ENCODE measurements around the gene LRRFIP1.

LRRFIP1 gene

DNA sequence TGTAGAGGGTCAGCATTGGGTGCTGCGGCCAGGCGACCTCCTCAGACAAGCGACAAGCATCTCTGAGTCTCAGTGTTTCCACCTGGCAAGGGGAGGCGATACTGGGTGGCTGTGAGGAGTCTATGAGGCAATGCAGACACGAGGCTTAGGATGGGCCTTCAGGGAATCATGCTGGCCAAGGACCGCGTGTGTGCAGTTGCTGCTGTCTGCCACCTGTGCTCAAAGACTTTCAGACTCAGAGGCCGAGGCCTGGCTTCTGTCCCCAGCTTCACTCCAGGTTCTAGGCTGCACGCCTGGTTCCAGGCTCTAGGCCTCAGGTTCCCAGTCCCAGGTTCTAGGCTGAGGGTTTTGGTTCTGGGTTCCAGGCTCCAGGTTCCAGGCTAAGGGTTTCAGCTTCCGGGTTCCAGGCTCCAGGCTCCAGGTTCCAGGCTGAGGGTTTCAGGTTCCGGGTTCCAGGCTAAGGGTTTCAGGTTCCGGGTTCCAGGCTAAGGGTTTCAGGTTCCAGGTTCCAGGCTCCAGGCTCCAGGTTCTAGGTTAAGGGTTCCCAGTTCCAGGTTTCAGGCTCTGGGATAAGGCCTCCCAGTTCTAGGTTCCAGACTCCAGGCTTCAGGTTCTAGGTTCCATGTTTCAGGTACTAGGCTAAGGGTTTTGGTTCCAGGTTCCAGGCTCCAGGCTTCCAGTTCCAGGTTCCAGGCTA is 14.8 kb downstream of the LRRFIP1 start:
- peak; percentile 8 for DNase-seq

DNA sequence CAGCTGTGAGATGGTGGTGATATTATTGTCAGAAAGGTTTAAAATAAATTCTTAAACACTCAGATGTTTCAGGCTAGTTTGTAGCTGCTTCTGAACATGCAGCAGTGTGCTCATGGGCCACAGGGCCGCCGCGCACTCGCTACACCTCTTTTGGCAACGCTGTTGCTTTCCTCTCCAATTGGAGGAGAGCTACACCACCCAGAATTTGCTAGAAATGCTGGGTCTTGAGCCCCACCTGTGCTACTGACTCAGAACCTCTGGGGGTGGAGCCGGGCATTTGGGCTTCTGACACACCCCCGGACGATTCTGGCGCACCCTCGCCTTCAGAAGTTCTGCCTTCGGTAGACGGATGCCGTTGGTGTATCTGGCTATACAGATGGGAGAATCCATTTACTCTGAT is 15.7 kb downstream of the LRRFIP1 start:
- DNase-seq, result no peak

DNA sequence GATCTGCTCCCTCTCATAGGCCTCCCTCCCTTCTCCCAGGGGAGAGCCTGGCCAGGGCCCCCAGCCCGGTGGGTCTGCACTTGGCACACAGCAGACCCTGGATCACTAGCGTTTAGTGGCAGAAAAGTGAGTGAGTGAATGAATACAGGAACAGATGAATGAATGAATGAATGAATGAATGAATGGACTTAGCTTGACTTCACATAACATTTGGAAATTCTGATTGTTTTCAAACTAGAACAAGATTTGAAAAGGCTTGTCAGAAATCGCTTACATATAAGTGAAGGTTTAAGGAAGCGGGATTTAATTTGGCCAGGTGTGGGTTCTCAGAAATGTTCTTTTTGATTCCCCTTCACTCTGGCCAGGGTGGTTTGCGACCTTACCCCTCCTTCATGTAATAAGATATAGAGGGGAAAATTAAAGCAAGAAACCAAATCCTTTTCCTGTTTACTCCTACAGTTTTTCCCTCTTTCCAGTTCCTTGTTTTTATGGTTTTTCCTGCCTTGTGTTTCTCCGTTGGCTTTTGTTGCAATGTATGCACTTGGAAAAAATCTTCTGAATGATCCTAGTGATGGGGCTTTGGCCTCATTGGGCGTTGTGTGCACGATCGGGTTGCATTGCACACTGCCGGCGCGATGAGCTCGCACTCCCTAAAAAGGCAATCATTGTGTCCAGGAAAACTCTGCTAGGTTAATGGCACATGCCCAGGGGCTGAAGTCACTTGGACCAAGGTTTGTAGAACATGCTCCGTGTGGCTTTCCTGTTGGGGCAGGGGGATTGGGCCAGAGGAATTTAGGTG is 16.4 kb downstream of the LRRFIP1 start:
- DNase-seq, result no peak

DNA sequence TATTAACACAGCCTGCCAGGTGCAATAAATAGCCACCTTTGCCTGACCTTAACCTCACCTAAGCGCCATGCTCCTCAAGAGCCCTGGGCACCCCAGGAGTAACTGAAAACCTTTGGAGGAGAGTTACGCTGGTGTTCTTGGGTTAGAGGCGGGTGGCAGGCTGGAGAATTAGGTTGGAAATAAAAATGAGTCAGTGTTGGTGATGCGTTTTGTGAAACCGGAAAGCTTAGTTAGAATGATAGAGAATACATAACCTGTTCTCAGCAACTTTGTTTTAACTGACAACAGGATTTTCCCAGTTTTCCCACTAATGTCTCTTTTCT is 17.0 kb downstream of the LRRFIP1 start:
- no peak for DNase-seq

DNA sequence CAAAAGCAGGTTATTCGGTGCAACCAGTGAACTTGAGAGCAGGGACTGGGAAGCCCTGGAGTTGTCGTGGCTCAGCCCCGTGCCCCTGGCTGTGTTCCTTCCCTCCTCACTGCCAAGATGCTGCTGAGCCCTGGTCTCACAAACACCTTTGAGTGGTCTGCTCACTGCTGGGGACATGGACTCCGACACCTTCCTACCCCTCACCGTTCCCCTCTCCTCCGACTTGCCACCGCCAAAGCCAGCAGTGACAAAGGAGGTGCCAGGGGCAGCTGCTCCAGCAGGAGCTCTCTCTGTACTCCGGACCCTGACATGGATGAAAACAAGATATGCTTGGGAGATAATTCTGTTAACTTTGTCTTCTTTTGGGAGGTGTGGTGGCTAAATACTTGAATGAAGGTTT is 17.9 kb downstream of the LRRFIP1 start:
- DNase-seq, result no peak

DNA sequence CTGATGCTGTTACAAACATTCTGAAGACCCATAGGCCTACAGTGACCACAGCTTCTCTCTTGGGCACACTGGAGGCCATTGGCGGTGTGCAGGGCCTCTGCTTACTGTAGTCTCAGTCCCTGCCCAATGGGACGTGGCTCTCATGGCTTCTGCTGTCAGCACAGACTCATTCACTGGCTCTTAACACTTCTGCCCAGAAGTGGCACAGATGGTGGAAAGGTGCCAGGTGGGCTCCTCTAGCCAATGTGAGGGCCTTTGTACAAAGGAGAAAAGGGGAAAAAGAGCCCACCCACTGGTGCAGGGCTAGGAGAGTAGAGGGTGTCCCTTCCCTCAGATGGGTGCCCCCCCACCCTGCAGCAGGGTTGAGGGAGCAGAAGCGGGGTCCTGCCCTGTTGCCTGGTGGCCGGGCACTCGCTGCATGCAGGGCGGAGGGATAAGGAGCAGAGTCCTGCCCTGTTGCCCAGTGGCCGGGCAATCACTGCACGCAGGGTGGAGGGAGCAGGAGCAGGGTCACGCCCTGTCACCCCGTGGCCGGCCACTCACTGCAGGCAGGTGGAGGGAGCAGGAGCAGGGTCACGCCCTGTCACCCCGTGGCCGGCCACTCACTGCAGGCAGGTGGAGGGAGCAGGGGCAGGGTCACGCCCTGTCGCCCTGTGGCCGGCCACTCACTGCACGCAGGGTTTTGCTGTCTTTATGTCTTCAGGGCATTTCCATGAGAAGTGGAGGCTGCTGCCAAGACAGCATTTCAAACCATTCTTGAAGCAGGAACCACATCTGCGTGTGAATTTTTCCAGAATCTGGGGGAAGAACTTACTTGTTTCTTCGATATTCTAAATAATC is 20.0 kb downstream of the LRRFIP1 start:
- DNase-seq, result no peak

DNA sequence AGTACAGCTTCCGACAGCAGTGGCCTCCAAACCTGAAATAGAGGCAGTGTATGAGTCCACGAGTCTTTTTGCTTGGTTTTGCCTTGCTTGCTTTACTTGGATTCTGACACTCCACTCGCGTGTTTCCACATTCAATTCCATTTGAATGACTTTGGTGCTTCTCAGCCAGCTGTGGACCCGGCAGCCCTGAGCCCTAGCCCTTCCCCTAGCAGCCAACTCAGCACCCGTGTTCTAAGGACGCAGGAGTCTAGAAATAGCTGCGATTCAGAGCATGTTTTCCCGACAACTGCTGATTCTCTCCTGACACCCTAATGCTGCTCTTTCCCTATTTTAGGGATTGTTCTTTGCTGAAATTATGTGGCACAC is 20.6 kb downstream of the LRRFIP1 start:
- DNase-seq, result no peak

DNA sequence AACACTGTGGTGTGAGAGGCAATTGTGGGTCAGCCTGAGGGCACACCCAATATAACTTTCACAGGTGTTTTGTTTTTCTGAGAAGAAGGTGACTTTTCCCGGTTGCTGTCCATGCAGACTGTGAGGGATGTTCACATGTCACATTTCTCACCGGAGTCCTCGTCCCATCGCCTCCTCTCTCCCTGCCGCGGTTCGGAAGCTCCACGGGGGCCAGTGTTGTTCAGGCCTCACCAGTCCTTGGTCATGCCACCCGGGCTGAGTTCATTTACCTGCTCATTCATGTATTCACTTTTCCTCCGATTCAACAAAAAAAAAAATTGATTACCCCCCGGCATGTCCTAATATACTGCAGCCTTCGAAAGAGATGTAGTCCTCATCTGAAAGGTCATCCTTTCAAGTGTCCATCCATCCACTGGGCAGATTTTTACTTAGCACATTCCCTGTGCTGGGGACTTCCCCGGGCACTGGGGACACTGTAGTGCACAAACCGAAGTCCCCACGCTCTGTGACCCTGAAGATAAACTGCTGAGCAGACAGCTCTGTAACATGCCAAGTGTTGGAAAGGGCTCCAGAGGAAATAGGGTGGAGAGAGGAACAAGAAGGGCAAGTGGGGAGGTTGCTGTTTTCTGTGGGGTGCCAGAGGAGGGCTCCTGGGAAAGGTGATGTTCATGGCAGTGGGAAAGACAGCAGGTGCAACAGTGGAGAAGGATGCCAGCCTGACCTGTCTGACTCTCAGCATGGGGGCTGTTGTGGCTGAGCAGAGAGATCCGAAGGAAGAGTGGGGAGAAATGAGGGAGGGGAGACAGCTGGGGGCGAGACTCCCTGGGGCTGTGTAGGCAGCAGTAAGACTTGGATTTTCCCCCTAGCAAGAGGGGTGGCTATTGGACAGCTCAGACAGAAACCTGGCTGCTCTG is 22.4 kb downstream of the LRRFIP1 start:
- no peak for DNase-seq

DNA sequence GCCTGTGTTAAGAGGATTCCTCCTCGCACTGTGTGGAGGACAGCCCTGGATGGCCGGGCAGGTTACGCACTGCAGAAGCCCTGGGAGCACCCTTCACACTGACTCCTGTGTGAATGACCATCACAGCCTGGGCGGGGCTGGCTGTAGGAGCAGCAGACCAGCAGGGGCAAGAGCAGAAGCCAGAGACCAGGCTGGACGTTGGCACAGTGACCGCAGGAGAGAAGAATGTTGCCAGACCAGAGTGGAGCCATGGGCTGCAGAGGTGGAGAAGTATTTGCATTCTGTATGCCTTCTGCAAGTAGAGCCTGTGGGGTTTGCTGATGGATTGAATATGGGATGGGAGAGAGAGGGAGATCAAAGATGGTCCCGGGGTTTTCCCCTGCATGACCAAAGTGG is 23.1 kb downstream of the LRRFIP1 start:
- no peak for DNase-seq

DNA sequence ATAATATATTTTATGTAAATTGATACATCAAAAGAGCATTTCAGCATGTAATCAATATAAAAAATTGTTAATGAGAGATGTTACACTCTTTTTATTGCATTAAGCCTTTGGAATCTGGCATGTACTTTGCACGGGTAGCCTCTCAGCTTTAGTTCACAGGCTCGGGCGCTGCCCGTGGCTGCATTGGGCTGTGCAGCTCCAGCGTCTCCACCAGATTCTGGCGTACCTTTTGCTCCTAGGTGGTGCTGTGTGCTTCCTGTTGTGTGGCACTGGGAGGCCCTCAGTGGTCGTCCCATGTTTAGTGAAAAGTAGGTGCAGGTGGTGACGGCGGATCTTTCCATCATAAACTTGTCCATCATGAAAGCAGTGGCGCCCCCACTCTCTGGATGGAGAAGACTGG is 24.4 kb downstream of the LRRFIP1 start:
- no peak for DNase-seq

DNA sequence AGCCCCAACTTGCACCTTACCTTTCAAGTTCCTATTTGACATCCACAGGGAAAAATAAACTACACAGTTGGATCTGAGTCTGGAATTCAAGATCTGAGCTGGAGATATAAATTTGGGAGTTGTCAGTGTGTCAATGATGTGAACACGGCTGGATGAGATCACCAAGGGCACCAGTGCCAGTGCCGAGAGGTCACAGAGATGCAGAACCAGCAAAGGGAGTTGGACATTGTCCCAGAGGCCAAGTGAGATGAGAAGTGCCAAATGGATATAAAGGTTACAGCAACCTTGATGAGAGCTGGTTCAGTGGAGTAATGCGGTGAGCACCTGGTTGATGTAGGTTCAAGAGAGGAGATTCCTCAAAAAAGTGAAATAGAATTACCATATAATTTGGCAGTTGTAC is 24.8 kb downstream of the LRRFIP1 start:
- no peak for DNase-seq

DNA sequence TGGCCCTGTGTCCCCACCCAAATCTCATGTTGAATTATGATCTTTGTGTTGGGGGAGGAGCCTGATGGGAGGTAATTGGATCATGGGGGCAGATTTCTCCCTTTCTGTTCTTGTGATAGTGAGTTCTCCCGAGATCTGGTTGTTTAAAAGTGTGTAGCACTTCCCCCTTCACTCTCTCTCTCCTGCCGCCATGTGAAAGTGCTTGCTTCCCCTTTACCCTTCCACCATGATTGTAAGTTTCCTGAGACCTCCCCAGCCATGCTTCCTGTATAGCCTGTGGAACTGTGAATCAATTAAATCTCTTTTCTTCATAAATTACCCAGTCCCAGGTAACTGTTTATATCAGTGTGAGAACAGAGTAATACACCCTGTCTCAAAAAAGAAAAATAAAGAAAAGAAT is 25.5 kb downstream of the LRRFIP1 start:
- no peak for DNase-seq

DNA sequence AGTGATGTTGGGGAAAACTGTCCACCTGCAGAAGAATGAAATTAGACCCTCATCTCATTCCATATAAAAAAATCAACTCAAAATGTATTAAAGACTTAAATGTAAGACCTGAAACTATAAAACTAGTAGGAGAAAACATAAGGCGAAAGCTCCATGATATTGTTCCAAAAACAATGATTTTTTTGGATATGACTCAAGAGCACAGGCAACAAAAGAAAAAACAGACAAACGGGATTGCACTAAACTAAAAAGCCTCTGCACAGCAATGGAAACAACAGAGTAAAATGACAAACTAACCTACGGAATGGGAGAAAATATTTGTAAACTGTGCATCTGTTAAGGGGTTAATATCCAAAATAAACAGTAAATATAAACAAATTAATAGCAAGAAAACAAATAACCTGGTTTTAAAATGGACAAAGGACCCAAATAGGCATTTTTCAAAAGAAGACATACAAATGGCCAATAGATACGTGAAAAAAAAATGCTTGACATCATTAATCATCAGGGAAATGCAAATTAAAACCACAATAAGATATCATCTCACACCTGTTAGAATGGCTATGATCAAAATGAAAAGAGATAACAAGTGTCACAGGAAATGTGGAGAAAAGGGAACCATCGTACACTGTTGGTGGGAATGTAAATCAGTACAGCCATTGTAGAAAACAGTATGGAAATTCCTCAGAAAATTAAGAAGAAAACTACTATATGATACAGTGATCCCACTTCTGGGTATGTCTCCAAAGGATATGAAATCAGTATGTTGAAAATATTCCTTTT is 26.6 kb downstream of the LRRFIP1 start:
- DNase-seq, result no peak

DNA sequence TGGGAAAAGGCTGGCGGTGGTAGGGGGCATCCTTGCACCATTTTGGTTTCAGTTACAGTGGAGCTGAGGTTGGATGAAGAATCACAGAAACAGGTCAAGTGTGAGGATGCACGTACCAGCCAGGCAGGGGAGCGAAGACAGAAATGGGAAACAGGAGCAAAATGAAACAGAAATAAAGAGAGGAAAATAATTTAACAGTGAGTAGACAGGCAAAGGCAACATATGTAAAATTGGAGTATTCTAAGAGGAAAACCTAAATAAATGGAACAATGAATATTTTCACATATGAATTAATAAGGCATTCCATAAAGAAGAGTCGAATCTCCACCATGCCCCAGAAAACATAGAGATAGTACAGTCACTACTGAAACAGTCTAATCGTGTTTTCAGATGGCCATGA is 29.7 kb downstream of the LRRFIP1 start:
- DNase-seq, result no peak

DNA sequence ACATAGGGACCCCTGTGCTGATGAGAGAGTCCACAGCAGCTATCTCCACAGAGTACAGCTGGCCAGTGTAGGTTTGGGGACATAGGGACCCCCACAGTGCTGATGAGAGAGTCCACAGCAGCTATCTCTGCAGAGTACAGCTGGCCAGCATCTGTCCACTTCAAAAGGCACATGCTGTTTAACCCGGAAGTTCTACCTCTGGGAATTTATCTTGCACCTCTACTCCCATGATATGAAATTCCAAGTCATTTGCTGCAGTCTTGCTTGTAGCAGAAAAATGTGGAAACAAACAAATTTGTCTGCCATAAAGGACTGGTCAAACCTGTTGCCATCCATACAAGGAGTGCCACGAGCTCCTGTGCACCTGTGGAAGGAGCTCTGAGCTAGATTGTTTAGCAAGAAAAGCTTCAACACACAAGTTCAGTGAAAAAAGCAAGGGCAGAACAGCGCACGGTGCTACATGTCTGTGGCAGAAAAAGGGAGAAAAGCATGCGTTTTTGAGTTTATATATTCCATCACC is 33.1 kb downstream of the LRRFIP1 start:
- no peak for DNase-seq

DNA sequence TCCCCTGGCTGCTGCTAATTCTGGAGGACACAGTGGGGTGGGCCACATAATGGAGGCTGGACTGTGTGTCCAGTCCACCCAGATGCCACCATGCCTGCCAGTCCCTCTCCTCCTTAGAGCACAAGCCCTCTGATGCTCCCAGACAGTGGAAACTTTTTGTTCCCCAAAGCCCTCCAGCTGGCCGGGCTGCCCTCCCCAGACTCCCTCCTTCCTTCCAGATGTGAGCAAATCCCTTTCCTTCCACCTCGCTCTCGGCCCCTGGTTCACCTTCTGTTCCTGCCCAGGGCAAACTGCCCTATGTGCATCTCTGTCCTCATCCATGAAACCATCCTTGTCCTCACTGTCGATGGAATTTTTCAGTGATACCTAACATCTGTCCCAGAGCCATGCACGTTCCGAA is 33.9 kb downstream of the LRRFIP1 start:
- DNase-seq, result no peak

DNA sequence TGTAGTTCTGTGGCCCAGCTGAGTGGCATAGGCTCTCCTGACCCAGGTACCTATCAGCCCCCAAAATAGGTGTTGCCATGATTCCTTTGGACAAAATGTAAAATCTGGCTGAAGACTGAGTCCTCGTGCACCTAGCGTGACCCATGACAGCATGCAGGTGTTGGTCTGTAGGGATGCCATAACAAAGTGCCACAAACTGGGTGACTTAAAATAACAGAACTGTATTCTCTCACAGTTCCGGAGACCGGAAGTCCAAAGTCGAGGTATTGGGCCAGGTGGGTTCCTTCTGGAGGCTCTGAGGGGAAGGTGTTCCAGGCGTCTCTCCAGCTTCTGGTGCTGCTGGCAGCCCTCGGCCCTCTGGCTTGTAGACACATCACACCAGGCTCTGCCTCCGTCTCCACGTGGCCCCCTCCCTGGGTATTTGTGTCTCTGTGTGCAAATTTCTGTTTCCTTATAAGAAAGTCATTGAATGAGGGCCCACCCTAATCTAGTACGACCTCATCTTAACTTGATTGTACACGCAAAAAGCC is 34.5 kb downstream of the LRRFIP1 start:
- peak; percentile 31 for DNase-seq

DNA sequence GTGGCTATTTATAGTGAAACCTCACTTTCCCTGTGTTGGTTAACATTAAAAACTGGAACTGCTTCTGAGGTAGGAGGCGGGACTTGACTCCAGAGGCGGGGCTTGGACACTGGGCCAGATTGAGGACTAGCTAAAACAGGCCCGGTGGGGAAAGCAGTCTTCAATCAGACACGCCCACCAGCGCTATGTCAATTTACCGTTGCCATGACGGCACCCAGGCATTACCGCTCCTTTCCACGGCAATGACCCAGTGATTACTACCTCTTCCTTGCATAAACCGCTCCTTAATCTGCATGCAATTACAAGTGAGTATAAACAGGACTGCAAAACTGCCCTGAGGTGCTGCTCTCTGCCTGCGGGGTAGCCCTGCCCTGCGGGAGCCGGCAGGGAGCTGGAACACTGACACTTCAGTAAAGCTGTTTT is 35.3 kb downstream of the LRRFIP1 start:
- DNase-seq, result peak; percentile 98

DNA sequence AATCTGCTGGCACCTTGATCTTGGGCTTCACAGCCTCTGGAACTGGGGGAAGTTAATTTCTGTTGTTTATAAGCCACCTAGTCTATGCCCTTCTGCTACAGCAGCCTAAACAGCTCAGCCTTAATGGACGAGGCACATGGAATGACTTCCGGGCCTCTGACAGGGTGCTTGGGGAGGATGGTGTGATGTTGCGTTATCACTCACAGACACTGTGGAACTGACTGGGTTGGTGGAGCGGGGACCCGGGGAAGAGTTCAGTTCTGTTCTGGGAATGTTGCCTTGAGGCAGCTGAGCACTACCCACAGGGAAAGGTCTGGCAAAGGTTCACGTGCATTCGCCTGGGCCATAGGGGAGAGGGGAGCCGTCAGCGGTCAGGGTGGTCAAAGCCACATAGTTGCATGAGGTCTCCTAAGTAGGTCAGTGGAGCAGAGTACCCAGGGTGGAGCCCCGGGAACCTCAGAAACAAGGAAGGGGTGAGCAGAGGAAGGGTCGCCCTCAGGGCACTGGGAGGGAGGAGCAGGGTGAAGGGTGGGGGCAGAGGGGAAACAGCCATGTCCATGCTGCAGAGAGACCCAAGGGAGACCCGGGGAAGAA is 36.2 kb downstream of the LRRFIP1 start:
- DNase-seq, result peak; percentile 32

DNA sequence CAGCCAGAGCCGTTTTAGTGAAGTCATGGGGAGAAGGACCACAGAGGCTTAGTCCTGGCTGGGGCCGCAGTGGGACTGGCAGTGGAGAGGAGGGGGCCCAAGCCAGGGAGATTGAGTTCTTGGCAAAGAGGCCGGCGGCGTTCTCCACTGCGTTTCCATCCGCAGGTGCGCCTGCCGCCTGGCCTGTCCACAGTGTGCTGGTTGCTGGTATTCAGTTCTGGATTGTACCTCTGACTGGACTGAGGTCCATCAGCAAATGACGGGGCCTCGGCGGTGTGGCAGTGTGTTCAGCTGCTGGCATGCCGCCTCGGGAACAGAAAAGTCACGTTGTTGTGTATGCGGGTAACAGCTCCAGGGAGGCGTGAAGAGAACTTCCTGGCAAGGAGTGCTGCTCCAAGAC is 36.8 kb downstream of the LRRFIP1 start:
- DNase-seq, result no peak

DNA sequence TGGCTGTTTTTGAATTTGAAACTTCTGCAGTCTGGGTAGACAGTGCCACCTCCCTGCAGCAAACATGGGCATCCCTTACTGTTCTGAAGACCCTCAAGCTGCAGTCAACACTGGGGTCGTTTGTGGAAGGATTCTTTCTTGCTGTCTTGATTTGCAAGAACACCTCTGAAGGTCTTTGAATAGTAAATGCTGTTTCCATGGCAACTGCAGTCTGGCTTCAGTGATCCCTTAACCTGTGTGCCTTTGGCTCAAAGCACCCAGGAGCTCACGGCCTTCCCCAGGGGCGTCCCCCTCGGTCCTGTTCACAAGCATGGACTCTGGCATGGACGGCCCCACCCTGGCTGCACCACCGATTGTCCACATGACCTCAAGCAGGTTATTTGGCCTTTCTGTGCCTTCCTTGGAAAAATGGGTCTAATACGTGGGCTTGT is 38.3 kb downstream of the LRRFIP1 start:
- peak; percentile 63 for DNase-seq

Measured in NCI-H69 (cell line).